NCI-H146 (cell line): Measurements from ENCODE around the gene KAT6B.
A peak's percentile ranks its signal among the peaks of the same experiment; 100 is the strongest.
"Not testable (repeated sequence)": the region's sequence is repeated elsewhere in the genome, so short reads cannot be mapped to it uniquely, and the experiment has no call there.

Source experiments
- DNase-seq: peaks from one replicate; lab custom pipeline; 2025; lab: John Stamatoyannopoulos, UW

KAT6B gene

GRCh38 chr10:75037171-75038153, 211.1 kb downstream of the KAT6B start:
- DNase-seq: no peak

GRCh38 chr10:75038335-75038734, 211.9 kb downstream of the KAT6B start:
- no peak for DNase-seq

- DNase-seq: peak; percentile 99
Measured at GRCh38 chr10:75040576-75040975, 214.2 kb downstream of the KAT6B start.

- DNase-seq: peak; percentile 70
Measured at GRCh38 chr10:75042292-75042974, 216.0 kb downstream of the KAT6B start.

- DNase-seq: no peak
Measured at GRCh38 chr10:75043256-75044131, 217.1 kb downstream of the KAT6B start.

GRCh38 chr10:75048669-75049098, 222.3 kb downstream of the KAT6B start:
- no peak for DNase-seq

GRCh38 chr10:75049316-75050148, 223.1 kb downstream of the KAT6B start:
- DNase-seq: no peak

- no peak for DNase-seq
Measured at GRCh38 chr10:75050149-75050919, 223.9 kb downstream of the KAT6B start.

GRCh38 chr10:75051308-75051707, 224.9 kb downstream of the KAT6B start:
- no peak for DNase-seq

GRCh38 chr10:75055896-75056406, 229.6 kb downstream of the KAT6B start:
- DNase-seq: not testable (repeated sequence)

GRCh38 chr10:75057680-75058079, 231.3 kb downstream of the KAT6B start:
- DNase-seq: no peak

- DNase-seq: no peak
Measured at GRCh38 chr10:75058161-75058560, 231.8 kb downstream of the KAT6B start.

- no peak for DNase-seq
Measured at GRCh38 chr10:75061709-75062505, 235.5 kb downstream of the KAT6B start.

GRCh38 chr10:75062506-75063299, 236.3 kb downstream of the KAT6B start:
- no peak for DNase-seq

GRCh38 chr10:75063461-75064230, 237.2 kb downstream of the KAT6B start:
- no peak for DNase-seq

- DNase-seq: no peak
Measured at GRCh38 chr10:75065076-75065475, 238.7 kb downstream of the KAT6B start.

GRCh38 chr10:75066271-75066670, 239.9 kb downstream of the KAT6B start:
- no peak for DNase-seq

- no peak for DNase-seq
Measured at GRCh38 chr10:75067272-75067671, 240.9 kb downstream of the KAT6B start.
